Right lobe of liver (tissue), 4 donors: ENCODE data around the gene DRD1.

Experiments used
- CTCF ChIP-seq, 4 donors: fragments of 200-600 bp in 3 of 4; fragments of 450-650 bp in 1 of 4; IDR thresholded peaks; one replicate each; pipeline versions ENCODE4 v1.5.1 to v1.8.0; 2016 to 2022; ENCODE audit warnings: antibody characterized with exemption in 4 of 4, mild to moderate bottlenecking in 2 of 4
- POLR2A ChIP-seq: fragments of 450-650 bp; IDR thresholded peaks from one replicate; pipeline ENCODE4 v1.6.1; 2017; ENCODE audit warnings: antibody characterized with exemption, mild to moderate bottlenecking
- donor health status: DM: no; HTN: no; CAD: no.
- donor health status: DM: no; HTN: no; CAD: no.
- donor health status: DM: no; HTN: yes; CAD: no.

GRCh38 chr5:175417384-175417783 is 26.6 kb downstream of the DRD1 start:
- no peak for TF ChIP-seq CTCF (IDR thresholded peaks at IDR 0.05)
- TF ChIP-seq POLR2A = no peak
